ENCODE results near the gene TOGARAM2.

DNA sequence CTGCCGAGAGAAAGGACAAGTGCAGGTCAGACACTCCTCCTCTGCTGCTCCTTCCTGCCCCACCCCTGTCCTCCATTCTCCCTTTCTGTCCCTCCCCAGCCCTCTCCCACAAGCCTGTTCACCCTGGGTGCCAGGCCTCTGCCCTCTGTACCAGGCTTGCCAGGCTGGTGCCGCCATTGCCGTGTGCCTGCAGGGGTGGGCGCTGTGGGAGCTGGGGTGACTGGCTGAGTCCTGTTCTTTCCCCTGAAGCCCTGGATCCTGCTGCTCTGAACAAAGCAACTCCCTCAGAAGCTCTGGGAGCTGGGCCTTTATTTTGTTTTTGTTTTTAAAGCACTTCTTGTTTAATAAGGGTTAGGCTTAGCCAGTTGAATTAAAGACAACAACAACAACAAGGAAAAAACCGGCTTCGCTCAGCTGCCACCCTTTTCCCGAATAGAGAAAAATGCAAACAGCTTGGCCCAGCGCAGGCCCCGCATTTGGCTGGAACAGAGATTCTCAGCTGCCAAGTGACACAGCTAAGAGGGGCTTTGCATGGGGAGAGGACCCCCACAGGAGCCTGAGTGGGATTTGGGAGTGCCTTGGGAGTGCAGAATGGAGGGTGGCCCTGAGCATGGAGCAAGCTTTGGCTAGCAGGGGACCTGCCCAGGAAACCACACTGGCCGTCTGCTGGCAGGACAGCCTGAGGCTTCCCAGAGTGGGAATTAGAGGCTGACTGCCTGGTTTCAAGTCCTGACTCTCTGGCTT lies 84.1 kb downstream of the TOGARAM2 start:
- TF ChIP-seq, protein P1, sequence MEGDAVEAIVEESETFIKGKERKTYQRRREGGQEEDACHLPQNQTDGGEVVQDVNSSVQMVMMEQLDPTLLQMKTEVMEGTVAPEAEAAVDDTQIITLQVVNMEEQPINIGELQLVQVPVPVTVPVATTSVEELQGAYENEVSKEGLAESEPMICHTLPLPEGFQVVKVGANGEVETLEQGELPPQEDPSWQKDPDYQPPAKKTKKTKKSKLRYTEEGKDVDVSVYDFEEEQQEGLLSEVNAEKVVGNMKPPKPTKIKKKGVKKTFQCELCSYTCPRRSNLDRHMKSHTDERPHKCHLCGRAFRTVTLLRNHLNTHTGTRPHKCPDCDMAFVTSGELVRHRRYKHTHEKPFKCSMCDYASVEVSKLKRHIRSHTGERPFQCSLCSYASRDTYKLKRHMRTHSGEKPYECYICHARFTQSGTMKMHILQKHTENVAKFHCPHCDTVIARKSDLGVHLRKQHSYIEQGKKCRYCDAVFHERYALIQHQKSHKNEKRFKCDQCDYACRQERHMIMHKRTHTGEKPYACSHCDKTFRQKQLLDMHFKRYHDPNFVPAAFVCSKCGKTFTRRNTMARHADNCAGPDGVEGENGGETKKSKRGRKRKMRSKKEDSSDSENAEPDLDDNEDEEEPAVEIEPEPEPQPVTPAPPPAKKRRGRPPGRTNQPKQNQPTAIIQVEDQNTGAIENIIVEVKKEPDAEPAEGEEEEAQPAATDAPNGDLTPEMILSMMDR (IDR thresholded peaks at IDR 0.05) = no peak
- no peak for TF ChIP-seq ZFX (IDR thresholded peaks at IDR 0.05; ENCODE audit: borderline replicate concordance)

Data from 22Rv1 (cell line).